Ishikawa (cell line): Measurements from ENCODE around the gene GPR84.

Experiments
- EP300 ChIP-seq: IDR thresholded peaks from 2 replicates; pipeline ENCODE4 v1.6.1; 2012; ENCODE audit warnings: borderline replicate concordance
- TF ChIP-seq, protein P1 (sequence below): IDR thresholded peaks from 2 replicates; pipeline ENCODE4 v1.6.1; 2012; ENCODE audit warnings: low read depth, mild to moderate bottlenecking

DNA sequence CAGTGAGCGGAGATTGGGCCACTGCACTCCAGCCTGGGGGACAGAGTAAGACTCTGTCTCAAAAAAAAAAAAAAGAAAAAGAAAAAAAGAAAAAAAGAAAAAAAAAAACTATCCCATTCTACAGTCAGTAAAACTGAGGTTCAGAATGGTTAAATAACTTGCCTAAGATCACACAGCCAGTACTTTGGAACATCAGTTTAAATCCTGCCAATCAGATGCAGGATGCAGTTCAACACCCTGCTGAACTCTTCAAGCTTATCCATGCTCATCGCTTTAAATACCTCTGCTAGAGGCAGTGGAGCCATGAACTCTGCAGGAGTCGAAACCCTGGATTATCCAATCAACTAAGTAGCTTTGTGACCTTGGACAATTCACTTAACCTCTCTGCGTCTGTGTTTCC lies 16.9 kb upstream of the GPR84 start:
- TF ChIP-seq EP300: no peak
- TF ChIP-seq, protein P1, sequence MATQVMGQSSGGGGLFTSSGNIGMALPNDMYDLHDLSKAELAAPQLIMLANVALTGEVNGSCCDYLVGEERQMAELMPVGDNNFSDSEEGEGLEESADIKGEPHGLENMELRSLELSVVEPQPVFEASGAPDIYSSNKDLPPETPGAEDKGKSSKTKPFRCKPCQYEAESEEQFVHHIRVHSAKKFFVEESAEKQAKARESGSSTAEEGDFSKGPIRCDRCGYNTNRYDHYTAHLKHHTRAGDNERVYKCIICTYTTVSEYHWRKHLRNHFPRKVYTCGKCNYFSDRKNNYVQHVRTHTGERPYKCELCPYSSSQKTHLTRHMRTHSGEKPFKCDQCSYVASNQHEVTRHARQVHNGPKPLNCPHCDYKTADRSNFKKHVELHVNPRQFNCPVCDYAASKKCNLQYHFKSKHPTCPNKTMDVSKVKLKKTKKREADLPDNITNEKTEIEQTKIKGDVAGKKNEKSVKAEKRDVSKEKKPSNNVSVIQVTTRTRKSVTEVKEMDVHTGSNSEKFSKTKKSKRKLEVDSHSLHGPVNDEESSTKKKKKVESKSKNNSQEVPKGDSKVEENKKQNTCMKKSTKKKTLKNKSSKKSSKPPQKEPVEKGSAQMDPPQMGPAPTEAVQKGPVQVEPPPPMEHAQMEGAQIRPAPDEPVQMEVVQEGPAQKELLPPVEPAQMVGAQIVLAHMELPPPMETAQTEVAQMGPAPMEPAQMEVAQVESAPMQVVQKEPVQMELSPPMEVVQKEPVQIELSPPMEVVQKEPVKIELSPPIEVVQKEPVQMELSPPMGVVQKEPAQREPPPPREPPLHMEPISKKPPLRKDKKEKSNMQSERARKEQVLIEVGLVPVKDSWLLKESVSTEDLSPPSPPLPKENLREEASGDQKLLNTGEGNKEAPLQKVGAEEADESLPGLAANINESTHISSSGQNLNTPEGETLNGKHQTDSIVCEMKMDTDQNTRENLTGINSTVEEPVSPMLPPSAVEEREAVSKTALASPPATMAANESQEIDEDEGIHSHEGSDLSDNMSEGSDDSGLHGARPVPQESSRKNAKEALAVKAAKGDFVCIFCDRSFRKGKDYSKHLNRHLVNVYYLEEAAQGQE: no peak
